ENCODE data around the gene BRD3OS.

DNA sequence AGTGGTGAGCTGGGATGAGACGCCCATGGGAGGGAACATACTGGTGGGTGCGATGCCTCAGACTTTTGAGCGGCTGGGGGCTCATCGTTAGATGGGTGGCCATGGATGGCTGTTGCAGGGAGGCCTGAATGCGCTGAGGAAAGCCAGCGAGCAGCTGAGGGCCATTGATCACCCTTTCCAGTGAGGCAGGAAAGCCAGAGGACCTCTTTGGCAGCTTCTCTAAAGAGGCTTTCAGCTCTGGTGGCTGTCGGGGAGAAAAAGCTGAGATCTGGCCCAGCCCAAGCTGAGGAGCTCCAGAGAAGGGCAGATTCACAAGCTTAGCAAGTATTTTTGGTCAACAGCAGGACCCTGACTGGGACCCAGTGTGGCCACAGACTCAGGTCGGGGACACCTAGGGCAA, 19.9 kb upstream of the BRD3OS start:
- TF ChIP-seq EP300 (IDR thresholded peaks at IDR 0.05): no peak
- TF ChIP-seq, protein P1, sequence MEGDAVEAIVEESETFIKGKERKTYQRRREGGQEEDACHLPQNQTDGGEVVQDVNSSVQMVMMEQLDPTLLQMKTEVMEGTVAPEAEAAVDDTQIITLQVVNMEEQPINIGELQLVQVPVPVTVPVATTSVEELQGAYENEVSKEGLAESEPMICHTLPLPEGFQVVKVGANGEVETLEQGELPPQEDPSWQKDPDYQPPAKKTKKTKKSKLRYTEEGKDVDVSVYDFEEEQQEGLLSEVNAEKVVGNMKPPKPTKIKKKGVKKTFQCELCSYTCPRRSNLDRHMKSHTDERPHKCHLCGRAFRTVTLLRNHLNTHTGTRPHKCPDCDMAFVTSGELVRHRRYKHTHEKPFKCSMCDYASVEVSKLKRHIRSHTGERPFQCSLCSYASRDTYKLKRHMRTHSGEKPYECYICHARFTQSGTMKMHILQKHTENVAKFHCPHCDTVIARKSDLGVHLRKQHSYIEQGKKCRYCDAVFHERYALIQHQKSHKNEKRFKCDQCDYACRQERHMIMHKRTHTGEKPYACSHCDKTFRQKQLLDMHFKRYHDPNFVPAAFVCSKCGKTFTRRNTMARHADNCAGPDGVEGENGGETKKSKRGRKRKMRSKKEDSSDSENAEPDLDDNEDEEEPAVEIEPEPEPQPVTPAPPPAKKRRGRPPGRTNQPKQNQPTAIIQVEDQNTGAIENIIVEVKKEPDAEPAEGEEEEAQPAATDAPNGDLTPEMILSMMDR (IDR thresholded peaks at IDR 0.05): no peak

Measured in upper lobe of left lung (tissue), 4 donors.